ENCODE results near the gene NHEJ1.

The NHEJ1 gene

DNA sequence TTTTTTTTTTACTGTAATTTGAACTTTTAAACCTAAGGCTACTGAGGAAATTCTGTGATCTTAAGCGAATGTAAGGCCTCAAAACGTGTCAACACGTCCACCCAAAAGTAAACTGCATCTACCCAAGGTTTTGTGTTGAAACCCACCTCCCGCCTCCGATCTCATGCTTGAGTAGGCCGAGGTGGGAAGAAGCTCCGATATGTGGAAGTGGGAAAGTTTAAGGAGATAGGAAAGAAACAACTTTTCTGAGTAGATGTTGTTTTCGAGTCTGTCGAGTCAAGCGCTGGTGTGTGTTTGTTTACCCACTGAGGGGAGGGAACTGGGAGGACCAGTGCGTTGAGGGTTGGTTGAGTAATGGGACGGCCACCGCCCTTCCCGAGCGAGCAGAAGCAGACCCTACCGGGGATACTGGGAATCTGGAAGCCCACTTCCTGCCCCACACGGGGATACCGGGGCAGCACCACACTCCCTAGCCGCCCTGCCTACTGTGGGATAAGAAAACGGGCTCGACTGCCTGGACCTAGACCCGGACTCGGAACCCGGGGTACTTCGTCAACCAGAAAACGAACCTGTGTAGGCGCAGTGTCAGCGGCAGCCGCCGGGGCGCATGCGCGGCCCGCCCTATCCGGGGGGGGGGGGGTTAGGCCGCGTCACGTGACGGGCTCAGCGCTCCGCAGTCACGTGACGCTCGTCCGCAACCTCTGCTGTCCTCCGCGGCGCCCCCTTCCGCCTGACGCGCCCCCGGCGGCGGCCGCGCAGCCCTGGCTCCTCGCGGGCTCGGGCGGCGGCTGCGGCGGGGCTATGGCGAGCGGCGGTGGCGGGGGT is 17.1 kb upstream of the NHEJ1 start, which contains the start of gene RETREG2:
TSS of gene RETREG2 (plus strand) at position 724 of the 825 bp plus-strand sequence. CDS start at position 802, 78 bp downstream.
- DNase-seq (ENCODE audit: low spot score in 2 of 2) (peak; percentile 71), ATAC-seq (replicated peaks; ENCODE audit: extremely low read depth, poor library complexity, severe bottlenecking) (peak; percentile 55)
- Mint-ChIP-seq H3K27me3 (no peaks in the 10 kb centered on the region), H3K4me1 (peaks cover 61% of the 10 kb centered on the region), H3K4me3 (peak within 1 kb of the TSS; percentile 79), H3K27ac (ENCODE audit: low read depth) (peak within 1 kb of the TSS; percentile 99), H3K9me3 (no peaks in the 10 kb centered on the region), H3K36me3 (ENCODE audit: insufficient read depth) (peaks cover 49% of the 10 kb centered on the region)

DNA sequence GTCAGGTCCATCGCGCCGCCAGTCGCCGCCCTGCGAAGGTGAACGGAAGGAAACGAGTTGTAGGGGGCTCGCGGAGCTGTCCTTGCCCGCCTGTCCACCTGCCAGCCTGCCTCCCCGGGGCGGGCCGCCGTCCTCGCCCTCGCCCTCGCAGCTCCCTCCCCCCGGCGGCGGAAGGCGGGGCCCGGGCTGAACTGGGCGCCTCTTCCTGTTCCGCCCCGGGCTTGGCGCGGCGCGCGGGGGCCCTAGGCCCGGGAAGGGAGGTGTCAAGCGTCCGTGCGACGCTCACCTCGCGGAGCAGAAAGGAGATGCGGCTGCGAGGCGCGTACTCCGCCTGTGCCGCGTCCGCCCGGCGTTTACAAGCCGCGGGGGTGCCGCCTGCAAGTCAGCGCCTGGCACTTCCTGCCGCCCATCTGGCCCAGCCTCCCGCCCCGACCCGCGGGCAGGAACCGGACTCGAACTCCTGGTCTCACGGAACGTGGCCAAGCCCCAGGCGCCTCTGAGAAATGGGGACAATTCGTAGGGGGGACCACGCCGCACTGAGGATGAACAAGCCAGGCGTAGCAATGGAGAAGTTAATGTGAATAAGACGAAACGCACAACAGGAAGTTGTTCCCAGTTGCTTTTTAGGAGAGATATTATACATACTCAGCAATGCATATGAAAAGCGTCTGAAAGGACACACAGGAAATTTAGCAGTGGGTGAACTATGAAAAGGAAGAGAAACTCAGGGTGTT is 16.4 kb upstream of the NHEJ1 start, which contains the start of gene CNPPD1:
TSS of gene CNPPD1 (minus strand) at position 108 of the 734 bp plus-strand sequence. CDS start at position 11, 97 bp downstream.
- H3K27ac Mint-ChIP-seq (ENCODE audit: low read depth), result peak within 1 kb of the TSS; percentile 99
- H3K9me3 Mint-ChIP-seq, result no peaks in the 10 kb centered on the region
- H3K36me3 Mint-ChIP-seq (ENCODE audit: insufficient read depth), result peaks cover 50% of the 10 kb centered on the region
- peaks cover 65% of the 10 kb centered on the region for H3K4me1 Mint-ChIP-seq
- H3K27me3 Mint-ChIP-seq, result no peaks in the 10 kb centered on the region
- DNase-seq (ENCODE audit: low spot score in 2 of 2) (peak; percentile 73 to 83), ATAC-seq (replicated peaks; ENCODE audit: extremely low read depth, poor library complexity, severe bottlenecking) (peak; percentile 84)
- H3K4me3 Mint-ChIP-seq, result peak within 1 kb of the TSS; percentile 79

DNA sequence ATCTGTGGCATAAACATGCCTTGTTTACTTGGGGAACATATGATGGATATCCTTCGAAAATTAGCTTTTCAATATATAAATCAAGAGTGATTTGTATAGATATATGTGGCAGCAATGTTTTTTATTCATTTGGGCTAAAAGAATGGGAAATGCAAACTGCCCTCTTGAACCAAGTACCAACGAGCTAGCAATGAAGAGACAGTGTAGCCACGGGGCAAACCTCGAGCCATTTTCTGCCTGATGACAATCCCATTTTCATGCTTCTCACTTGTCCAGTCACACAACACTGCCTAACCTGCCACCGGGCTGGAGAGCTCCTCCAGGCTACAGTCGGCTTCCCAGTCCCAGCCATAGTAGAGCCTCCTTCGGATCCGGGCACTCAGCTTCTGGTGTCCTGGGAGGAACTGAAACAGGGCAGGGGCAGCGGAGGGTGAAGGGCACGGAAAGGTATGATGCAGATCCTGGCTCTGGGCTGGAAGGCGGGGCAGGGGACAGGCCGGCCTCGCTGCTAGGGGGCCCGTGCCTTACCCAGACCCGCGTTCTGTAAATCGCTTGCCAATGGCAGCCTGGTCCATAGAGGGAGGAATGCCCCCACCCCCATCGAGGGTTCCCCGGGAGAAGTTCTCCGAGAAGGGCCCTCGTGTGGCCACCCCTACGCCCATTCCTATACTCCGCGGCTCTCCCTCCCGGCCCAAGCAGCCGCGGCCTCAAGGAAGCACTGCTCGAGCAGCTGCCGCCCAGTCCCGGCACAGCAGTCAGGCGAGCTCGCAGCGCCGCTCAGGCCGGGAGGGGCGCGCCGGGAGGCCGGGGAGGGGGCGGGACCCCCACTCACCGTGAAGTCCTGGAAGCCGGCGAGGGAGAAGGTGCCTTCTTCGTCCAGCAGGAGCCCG is 15.6 kb upstream of the NHEJ1 start:
- H3K9me3 Mint-ChIP-seq, result no peaks in the 10 kb centered on the region
- H3K27ac Mint-ChIP-seq (ENCODE audit: low read depth), result peak overlapping the region; percentile 78
- H3K27me3 Mint-ChIP-seq, result no peaks in the 10 kb centered on the region
- H3K36me3 Mint-ChIP-seq (ENCODE audit: insufficient read depth), result peaks cover 47% of the 10 kb centered on the region
- DNase-seq (ENCODE audit: low spot score in 2 of 2) (peak in 1 of 2 donors; percentile 18), ATAC-seq (replicated peaks; ENCODE audit: extremely low read depth, poor library complexity, severe bottlenecking) (no peak)
- peaks cover 66% of the 10 kb centered on the region for H3K4me1 Mint-ChIP-seq
- peak overlapping the region; percentile 79 for H3K4me3 Mint-ChIP-seq

DNA sequence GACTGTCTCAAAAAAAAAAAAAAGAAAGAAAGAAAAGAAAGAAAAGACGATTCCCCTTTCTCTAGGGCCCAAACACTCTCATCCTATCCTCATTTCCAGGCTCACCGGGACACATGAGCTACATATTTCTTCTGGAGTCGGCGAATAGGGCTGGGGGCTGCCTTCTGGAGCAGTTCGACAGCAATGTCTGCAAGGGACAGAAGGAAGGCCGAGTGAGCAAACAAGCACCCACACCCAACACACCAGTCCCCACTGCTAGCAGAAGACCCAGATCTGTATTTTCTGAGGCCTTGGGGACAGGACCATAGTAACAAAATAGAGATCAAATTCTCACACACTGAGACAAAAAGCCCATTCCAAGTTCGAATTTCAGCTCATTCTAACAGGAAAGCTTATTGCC is 14.9 kb upstream of the NHEJ1 start:
- H3K36me3 Mint-ChIP-seq (ENCODE audit: insufficient read depth), result peaks cover 40% of the 10 kb centered on the region
- H3K4me1 Mint-ChIP-seq, result peaks cover 62% of the 10 kb centered on the region
- no peak for ATAC-seq (replicated peaks; ENCODE audit: extremely low read depth, poor library complexity, severe bottlenecking)
- no peaks in the 10 kb centered on the region for H3K9me3 Mint-ChIP-seq
- H3K4me3 Mint-ChIP-seq, result peak overlapping the region; percentile 79
- H3K27me3 Mint-ChIP-seq, result no peaks in the 10 kb centered on the region
- no peak for DNase-seq (ENCODE audit: low spot score in 2 of 2)
- peak overlapping the region; percentile 78 for H3K27ac Mint-ChIP-seq (ENCODE audit: low read depth)

DNA sequence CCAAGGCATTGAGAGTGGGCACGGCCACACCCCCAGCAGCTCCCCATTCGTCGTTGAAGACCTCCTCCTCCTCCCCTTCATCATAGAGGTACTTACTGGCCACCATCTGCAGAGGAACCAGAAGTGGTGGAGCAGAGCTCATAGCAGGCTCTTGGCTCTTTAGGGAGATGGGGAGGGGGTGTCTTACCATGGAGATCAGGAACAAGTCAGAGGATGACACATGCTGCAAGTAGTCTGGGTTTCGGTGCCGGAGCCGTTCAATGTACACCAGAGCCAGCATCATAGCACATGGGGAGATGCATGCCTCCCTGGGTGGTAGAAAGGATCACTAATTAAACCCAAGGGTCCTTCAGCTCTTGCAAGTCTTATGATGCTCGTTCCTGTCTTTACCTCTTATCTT is 14.2 kb upstream of the NHEJ1 start:
- Mint-ChIP-seq H3K9me3 (no peaks in the 10 kb centered on the region), H3K27ac (ENCODE audit: low read depth) (no peak overlapping the region), H3K4me3 (peak overlapping the region; percentile 79), H3K4me1 (peaks cover 55% of the 10 kb centered on the region), H3K27me3 (no peaks in the 10 kb centered on the region), H3K36me3 (ENCODE audit: insufficient read depth) (peaks cover 41% of the 10 kb centered on the region)
- no peak for ATAC-seq (replicated peaks; ENCODE audit: extremely low read depth, poor library complexity, severe bottlenecking)
- DNase-seq (ENCODE audit: low spot score in 2 of 2), result no peak

DNA sequence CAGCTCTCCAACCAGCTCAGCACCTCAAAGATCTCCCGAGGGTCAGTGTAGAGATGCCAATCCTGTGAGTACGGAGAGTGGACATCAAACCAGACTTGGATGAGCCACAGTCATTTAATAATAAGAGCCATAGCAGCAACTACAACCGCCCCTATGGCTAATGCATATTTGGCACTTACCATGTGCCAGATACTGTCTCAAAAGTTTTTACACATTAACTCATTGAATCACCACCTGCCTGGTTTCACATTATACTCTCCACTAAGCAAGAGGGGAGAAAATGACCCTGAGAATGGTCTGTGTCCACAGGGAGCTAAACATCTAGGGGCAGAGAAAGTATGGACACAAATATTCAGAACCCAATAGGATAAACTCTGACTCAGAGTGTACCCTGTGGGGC is 13.5 kb upstream of the NHEJ1 start:
- peaks cover 48% of the 10 kb centered on the region for H3K4me1 Mint-ChIP-seq

DNA sequence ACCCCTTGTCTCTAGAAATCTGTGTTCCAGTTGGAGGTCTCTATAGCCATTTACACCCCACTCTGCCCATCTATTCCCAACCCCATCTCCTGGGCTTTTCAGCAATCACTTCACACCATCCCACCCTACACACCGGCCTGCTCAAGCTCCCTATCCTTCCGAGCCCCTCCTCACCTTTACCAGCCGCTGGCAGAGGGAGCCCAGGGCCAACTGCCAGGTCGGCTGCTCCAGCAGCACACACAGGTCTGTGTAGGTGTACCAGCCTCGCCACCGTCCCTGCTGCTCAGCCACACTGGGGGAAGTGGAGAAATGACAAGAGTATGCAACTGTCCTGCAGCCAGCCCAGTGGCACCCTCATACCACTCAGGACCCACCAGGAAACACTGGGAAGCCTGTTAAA is 12.6 kb upstream of the NHEJ1 start:
- no peaks in the 10 kb centered on the region for H3K9me3 Mint-ChIP-seq

More for the DNA sequence above, 13.5 kb upstream of the NHEJ1 start:
- H3K27ac Mint-ChIP-seq (ENCODE audit: low read depth), result no peak overlapping the region
- ATAC-seq (replicated peaks; ENCODE audit: extremely low read depth, poor library complexity, severe bottlenecking) (no peak), DNase-seq (ENCODE audit: low spot score in 2 of 2) (no peak)
- no peaks in the 10 kb centered on the region for H3K27me3 Mint-ChIP-seq
- H3K36me3 Mint-ChIP-seq (ENCODE audit: insufficient read depth), result peaks cover 40% of the 10 kb centered on the region
- peak overlapping the region; percentile 79 for H3K4me3 Mint-ChIP-seq
- no peaks in the 10 kb centered on the region for H3K9me3 Mint-ChIP-seq

DNA sequence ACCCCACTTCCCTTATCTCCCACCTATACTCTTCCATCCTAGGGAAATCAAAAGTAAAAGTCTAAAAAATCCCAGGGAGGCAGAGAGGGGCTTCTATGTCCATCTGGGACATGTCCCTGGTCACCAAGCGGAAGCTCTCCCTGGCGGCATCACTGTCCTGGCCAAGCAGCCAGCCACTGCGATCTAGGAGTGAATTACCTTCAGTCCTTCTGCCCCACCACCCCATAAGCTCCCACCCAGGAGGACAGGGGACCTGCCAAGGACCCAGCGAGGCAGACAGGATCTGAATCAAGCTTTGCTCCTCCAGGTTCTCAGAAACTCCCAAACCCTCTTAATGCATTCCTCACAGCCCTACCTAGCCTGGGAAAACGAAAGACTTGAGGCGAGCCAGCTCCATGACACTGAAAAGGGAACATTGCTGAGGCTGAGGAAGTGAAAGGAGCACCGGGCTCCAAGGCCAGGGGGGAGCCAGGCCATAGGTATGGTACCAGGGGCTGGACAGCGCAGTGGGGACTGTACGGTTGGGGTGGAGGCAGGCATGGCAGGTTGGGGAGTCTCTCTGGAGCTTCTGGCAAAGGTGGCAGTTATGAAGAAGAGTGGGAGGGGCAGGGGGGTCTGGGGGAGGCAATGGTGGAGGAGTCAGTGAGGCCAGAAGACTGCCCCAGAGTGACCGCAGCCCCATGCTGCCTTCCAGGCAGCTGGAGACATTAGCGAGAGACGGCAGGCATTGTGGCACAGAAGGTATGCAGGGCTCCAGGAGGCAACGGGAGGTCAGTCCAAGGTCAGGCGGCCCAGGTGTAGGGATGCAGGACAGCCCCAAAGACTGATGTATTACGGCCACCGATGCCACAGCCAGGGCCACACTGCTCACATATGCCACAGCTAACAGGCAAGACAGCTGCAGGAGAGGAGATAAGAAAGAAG is 11.9 kb upstream of the NHEJ1 start:
- Mint-ChIP-seq H3K4me1 (peaks cover 38% of the 10 kb centered on the region), H3K4me3 (no peak overlapping the region), H3K27me3 (no peaks in the 10 kb centered on the region), H3K9me3 (no peaks in the 10 kb centered on the region), H3K36me3 (ENCODE audit: insufficient read depth) (peaks cover 29% of the 10 kb centered on the region), H3K27ac (ENCODE audit: low read depth) (no peak overlapping the region)
- DNase-seq (ENCODE audit: low spot score in 2 of 2), result no peak
- no peak for ATAC-seq (replicated peaks; ENCODE audit: extremely low read depth, poor library complexity, severe bottlenecking)

More for the DNA sequence above, 12.6 kb upstream of the NHEJ1 start:
- ATAC-seq (replicated peaks; ENCODE audit: extremely low read depth, poor library complexity, severe bottlenecking), result no peak
- Mint-ChIP-seq H3K4me1 (peaks cover 42% of the 10 kb centered on the region), H3K27ac (ENCODE audit: low read depth) (no peak overlapping the region), H3K36me3 (ENCODE audit: insufficient read depth) (peaks cover 34% of the 10 kb centered on the region), H3K27me3 (no peaks in the 10 kb centered on the region), H3K4me3 (no peak overlapping the region)
- DNase-seq (ENCODE audit: low spot score in 2 of 2), result no peak

DNA sequence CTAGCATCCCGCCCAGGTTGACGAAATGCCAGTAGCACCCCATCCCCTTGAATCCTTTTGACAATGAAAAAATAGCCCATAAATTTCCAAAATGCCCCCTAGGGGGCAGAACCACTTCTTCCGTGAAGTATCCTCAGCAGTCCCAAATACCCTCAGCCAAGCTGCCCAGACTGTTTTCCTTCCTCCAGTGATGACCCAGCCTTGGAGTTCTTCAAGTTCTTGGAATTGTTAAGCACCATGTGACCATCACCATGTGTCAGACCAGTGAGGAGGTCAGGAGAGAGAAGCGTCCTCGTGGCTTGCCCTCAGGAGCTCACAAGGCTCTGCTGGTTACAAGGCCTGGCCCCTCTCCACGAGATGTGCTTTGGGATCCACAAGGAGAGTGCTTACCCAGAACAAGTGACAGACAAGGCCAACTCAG is 10.6 kb upstream of the NHEJ1 start:
- Mint-ChIP-seq H3K27ac (ENCODE audit: low read depth) (peak overlapping the region; percentile 79), H3K4me3 (no peak overlapping the region), H3K9me3 (no peaks in the 10 kb centered on the region), H3K4me1 (peaks cover 32% of the 10 kb centered on the region), H3K27me3 (no peaks in the 10 kb centered on the region), H3K36me3 (ENCODE audit: insufficient read depth) (peaks cover 23% of the 10 kb centered on the region)
- DNase-seq (ENCODE audit: low spot score in 2 of 2), result no peak
- ATAC-seq (replicated peaks; ENCODE audit: extremely low read depth, poor library complexity, severe bottlenecking), result no peak

DNA sequence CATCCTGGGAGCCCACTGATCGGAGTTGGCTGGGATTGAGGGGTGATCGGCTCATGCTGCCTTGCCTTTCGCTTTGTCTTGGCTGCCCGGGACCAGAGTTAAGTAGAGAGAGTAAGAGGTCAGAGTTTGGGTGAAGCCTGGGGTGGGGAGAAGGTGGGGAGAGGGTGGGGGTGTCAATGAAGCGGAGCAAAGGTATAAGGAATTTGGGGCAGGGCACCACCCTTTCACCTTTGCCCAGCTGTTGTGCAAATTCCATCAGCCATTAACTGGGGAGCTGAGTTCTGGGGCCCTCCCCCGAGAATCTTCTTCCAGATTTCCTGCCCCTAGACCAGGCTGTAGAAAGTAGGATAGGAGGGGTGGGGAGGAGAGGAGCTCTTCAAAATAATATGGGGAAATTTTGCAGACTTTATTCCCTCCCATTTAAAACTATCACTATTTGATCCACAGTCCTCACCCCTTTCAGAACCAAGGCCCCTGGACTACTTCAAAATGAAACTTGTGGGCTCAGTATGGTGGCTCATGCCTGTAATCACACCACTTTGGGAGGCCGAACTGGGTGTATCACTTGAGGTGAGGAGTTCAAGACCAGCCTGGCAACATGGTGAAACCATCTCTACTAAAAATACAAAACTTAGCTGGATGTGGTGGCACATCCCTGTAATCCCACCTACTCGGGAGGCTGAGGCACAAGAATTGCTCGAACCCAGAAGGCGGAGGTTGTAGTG is 9.5 kb upstream of the NHEJ1 start, which contains the start of gene SLC23A3:
TSS of gene SLC23A3 (minus strand) at position 100 of the 725 bp plus-strand sequence. CDS start at position 55, 45 bp downstream.
- DNase-seq (ENCODE audit: low spot score in 2 of 2), result no peak
- Mint-ChIP-seq H3K4me3 (no peak within 1 kb of the TSS), H3K4me1 (peaks cover 32% of the 10 kb centered on the region), H3K27ac (ENCODE audit: low read depth) (no peak within 1 kb of the TSS), H3K27me3 (no peaks in the 10 kb centered on the region), H3K9me3 (no peaks in the 10 kb centered on the region), H3K36me3 (ENCODE audit: insufficient read depth) (peaks cover 23% of the 10 kb centered on the region)
- no peak for ATAC-seq (replicated peaks; ENCODE audit: extremely low read depth, poor library complexity, severe bottlenecking)

DNA sequence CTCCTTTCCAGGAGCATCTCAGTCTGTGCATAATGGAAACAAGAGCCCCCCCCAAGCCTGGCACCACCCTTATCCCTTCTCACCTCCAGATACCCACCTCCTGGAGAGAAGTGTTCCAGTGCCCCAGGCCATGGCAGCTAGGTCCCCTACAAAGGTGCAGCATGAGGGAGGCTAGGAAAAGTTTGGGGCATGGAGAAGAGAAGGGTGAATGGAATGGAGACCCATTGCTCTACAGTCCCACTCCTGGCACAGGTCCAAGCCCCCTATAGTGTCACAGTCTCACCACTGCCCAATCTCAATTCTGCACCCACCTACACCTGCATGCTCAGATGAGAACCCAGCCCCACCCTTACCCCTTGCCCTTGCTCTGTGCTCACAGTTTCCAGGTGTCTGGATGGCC is 8.3 kb upstream of the NHEJ1 start:
- DNase-seq (ENCODE audit: low spot score in 2 of 2), result no peak
- peaks cover 21% of the 10 kb centered on the region for H3K4me1 Mint-ChIP-seq
- no peak overlapping the region for H3K27ac Mint-ChIP-seq (ENCODE audit: low read depth)
- no peaks in the 10 kb centered on the region for H3K9me3 Mint-ChIP-seq
- peaks cover 15% of the 10 kb centered on the region for H3K36me3 Mint-ChIP-seq (ENCODE audit: insufficient read depth)
- H3K4me3 Mint-ChIP-seq, result no peak overlapping the region
- H3K27me3 Mint-ChIP-seq, result no peaks in the 10 kb centered on the region
- no peak for ATAC-seq (replicated peaks; ENCODE audit: extremely low read depth, poor library complexity, severe bottlenecking)
